GM19099 (cell line): ENCODE data around the gene TMEM9.

Source experiments
- POLR2A ChIP-seq: IDR thresholded peaks from 3 replicates; pipeline ENCODE4 v1.6.1; 2011; ENCODE audit warnings: low read depth; ENCODE audit not compliant: insufficient read length; ENCODE audit errors: extremely low read depth

TMEM9 gene

DNA sequence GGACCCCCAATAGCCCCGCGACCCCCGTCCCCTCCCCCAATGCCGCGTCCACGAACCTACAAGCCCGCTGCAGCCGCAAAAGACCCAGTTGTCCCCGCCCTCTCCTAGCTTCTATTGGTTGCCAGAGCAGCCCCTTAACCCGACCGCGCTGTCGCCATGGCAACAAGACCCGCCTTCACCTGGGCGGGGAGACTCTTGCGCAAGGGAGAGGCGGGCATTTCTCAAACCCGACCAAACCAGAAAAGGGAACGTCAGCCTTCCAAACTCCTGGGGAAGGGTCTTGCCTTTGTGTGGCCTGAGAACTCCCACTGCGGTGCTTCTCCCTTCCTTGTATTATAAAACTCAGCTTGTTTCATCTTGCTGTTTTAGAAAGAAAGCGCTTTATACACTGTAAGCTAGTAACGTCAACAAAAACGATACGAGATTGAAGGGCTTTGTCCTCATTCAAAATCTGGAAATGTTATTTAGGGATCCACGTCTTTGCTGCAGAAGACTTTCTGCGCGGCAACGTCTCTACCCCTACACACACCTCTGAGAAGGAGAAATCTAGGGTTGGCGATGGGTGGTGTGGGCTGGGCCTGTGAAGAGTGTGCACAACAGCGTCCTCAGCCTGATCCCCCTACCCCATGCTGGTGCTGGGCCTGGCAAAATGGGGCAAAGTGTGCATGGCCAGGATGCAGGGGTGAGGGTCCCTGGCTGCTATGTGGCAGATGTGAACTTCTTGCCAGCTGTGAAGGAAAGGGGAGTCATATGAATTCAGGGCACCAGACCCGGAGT lies at the start of gene TMEM9:
Gene TMEM9, minus strand, starts transcription at position 86 of the 777 bp plus-strand sequence. CDS start 551 bp downstream, outside the sequence.
- no peak for TF ChIP-seq POLR2A

DNA sequence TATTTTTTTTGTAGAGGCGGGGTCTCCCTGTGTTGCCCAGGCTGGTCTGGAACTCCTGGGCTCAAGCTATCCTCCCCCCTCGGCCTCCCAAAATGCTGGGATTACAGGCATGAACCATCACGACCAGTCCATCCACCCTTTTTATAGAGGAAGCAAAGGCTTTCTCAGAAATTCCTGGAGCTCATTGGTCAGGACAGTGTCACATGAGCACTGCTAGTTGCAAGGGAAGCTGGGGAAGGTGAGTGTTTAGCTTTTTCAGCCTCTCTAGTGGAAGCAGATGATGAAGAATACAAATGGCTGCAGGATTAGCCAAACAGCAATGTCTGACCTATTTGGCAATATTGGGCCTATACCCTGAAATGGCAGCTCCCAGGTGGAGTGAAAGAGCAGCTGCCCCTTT lies 44.3 kb upstream of the TMEM9 start:
- TF ChIP-seq POLR2A, result no peak

DNA sequence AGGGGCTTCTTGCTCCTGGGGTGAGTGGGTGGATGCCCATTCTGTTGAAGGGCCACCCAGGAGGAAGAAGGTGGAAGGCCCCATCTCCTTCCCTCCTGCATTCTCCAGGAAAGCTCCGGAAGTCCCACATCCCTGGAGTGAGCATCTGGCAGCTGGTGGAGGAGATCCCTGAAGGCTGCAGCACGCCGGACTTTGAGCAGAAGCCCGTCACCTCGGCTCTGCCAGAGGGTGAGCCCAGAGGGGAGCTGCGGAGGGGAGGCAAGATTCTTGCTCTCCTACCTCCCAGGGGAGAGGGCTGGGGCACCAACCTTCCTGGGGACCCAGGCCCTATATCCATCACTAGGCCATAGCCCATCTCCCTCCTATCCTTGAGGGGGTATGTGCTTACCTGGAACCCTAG lies 39.8 kb upstream of the TMEM9 start:
- no peak for TF ChIP-seq POLR2A

DNA sequence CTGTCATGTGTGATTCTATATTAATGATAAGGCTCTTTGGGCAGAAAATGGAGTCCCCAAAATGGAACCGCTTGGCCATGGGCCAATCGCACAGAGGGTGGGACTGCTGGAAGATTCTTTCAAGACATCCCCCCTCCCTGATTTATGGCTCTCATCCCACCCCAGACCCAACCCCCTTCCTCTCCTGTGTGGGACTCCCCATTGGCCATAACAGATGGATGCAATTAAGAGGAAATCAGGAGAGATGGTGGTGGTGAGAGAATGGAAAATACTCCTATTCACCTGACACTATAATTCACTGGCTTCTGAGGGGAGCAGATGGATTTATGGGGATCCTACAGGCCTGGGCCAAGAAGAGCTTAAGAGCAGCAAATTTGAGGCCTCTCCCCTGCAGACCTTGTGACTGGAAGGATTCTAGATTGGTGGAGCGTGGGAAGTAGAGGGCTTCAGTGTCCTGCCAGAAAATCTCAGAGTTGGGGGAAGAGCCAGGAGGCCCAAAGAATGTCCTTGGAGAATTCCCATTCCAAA lies 38.1 kb upstream of the TMEM9 start:
- TF ChIP-seq POLR2A, result no peak

DNA sequence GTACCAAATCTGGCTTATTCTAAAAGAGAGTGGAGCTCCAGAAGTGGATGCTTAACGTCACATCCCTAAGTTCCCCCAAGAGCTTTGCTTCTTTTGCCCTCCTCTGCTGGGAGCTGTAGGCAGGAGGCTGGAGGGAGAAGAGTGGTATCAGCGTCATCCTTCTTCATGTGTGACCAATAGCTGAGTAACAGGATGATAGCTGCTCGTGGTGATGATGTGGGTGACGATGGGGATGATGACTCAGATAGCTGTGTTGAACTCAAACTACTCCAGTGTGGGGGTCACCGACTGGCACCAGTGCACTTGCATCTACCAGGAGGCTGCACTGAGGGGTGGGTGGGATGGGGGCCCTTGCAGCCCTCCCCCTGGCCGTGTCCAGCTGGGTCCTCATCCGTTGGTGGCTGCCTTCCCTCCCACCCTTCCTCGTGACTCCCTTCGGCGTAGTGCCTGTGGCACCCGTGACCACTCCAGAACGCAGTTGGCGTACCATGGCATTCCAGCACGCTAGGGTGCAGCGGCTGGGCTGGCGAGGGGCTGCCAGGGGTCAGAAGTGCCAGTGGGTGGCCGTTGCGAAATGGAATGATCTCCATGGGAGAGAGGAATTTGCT lies 37.5 kb upstream of the TMEM9 start:
- no peak for TF ChIP-seq POLR2A

DNA sequence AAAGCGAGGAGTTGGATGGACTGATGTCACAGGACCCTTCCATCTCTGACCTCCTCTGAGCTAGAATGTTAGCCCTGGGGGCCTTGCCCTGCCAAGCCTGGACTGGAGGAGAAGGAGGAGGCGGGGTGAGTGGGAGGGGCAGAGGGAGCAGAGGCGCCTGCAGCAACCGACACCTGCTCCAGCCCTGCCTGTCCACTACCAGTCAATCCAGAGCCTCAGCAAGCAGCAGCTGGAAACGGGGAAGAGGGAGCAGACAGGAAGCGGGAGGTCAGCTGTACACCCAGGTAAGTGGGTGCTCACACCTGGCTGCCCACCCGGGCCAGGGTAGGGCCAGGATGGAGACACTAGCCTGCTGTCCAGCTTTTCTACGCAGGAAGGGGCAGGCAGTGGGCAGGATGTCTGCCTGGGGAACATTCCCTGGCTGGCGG lies 36.4 kb upstream of the TMEM9 start, which contains the start of gene IGFN1:
Gene IGFN1, plus strand, starts transcription at position 201 of the 428 bp plus-strand sequence. CDS start 2,470 bp downstream, outside the sequence.
- no peak for TF ChIP-seq POLR2A

DNA sequence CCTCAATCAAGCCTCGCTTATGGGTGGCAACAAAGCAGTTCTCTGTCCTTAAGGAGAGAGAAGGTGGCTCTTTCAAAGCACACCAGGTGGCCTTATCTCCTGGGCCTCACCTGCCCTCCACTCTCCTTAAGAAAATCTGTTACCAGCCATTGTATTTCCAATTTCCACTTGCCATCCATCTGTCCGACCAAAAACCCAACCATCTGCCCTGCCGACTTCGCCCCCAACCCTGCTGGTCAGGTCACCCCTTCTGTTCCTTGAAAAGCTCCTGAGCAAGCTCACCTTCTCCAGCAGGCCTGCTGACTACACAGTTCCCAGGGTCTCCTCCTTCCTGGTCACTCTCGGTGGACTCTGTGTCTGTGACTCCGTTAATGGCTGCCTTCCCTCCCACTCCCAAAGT lies 35.7 kb upstream of the TMEM9 start:
- no peak for TF ChIP-seq POLR2A

DNA sequence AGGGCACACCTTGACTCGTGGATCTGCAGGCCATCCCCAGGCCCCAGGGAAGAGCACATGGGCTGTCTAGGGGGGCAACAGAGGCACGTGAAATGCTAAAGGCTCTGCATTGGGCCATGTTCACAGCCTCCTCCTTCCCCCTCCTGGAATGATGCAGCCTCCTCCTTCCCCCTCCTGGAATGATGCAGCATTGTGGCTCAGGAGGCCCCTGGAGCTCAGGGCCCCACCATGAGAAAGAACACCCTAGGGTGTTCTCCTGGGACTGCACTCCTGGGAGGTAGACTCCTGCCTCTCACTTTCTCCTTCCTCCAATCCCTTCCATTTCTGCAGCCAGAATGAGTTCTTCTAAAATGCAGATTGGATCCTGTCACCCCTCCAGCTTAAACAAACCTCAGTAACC lies 34.8 kb upstream of the TMEM9 start:
- no peak for TF ChIP-seq POLR2A

DNA sequence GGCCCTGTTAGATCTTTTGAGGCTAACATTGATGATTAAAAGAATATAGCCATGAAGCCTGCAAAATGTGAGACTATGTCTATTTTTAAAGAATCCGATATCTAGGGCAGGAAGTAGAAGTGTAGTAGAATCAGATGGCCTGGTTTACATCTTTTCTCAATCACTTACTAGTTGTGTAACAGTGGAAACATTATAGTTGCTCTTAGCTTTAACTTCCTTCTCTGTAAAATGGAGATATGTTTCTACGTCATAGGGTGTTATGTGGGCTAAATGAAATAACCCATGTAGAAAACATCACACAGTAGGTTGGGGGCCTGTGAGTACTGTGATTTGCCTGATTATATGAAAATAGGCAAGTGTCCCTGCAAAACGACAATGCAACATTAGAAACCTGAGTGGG lies 31.9 kb upstream of the TMEM9 start:
- TF ChIP-seq POLR2A, result no peak

DNA sequence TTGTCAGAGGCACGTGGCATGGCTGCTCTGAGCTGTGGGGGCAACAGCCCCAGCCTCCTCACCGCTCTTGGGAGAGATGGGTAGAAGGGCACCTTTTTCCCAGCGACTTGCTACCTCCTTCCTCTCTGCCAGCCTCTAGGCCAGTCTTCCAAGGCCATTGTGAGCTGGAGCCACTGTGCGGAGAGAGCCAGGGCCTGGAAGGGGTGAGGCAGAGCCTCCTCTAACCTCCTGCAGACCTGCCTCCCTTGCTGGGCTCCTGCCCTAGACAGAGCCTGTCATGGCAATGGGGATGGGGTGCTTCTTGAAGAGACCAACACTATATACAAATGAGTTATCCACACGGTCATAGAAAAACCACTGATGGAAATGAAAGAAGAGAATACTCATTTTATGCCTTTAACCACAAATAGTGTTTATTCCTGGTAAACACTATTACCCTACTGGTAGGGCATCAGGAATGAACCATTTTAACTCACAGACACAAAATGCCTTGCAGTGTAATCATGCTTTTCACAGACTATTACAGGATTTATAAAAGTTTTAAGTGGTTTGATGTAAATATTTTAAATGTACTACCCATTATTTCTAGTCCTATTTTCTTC lies 31.4 kb upstream of the TMEM9 start:
- no peak for TF ChIP-seq POLR2A

DNA sequence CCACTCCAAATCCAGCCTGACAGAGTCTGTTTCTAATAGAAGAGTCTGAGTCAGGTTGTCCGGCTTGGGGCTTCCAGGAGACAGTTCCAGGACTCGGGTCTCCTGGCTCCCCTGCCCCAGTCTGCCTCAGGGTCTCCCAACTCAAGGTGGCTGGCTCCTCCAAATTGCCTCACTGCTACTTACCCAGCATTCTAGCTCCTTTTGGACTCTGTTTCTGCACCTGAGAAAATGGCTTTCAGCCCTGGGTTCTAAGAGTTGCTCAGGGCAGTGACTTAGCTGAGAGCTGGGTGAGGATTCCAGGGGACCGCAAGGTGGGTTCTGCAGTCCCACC lies 30.8 kb upstream of the TMEM9 start:
- no peak for TF ChIP-seq POLR2A

DNA sequence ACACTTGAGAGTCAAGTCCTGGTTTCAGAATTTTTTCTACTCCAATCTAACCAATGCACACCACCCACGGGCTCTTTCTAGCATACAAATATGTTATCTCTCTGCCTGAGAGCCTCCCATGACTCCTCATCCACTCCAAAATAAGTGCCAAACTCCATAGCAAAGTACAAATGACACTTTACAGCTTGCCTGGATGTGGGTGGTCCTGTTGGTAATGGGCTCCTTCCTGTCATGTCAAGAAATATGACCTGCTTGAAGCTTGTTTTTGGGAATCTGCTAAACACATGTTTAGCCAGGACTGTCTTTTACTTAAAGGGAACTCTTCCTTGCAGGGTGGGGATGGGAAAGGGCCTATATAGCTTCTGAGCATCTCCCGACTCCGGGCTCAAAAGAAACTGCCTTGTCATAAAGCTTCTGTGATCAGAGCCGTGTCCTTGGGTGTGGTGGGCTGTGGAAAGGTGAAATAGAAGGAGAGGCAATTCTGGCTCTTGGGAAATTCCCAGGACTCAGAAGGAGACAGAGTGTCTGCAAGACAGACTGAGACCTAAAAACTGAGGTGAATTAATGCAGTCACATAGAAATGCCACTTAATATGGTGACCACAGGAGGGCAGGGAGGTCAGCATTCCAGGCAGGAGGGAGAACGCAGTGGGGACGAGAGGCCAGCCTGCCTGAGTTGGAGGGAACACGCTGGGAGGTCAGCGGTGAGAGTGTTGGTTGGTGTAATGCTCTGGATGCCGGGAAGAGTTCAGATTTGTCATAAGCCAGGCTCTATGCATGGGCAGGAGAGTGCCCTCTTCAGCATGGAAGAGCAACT lies 30.2 kb upstream of the TMEM9 start:
- TF ChIP-seq POLR2A, result no peak

DNA sequence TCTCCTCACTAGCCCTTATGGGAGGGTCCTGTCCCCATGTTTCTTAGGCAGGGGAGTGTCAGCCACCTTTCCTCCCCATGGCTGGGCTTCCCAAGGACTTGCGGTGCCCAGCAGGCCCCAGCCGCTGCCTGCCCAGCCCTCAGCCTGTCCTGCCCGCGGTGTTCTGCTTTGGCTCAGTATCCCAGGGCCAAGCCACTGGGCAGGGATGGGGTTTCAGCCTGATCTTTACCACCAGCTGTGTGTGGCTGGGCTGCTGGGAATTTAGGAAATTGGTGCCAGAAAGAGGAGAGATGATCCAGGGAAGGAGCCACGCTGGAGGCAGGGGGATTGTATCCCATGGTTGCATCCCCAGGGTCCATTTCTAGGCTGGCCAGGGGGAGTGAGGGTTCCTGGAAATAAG lies 29.5 kb upstream of the TMEM9 start:
- no peak for TF ChIP-seq POLR2A

DNA sequence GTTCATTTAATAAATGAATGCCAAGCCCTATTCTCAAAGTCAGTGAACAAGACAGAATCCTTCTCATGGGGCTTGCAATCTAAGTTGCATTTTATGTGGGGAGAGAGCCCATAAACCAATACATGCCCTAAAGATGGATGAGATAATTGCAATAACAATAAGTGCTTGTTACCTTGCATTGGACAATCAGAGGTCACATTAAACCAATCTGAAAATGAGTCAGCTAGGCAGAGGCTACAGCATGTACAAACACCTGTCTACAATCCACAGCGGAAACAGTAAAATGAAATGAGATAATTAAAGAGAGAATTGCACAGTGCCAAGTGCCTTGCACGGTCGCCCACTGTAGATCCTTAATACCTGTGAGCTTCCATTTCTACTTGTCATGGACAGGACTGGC lies 28.9 kb upstream of the TMEM9 start:
- TF ChIP-seq POLR2A, result no peak

DNA sequence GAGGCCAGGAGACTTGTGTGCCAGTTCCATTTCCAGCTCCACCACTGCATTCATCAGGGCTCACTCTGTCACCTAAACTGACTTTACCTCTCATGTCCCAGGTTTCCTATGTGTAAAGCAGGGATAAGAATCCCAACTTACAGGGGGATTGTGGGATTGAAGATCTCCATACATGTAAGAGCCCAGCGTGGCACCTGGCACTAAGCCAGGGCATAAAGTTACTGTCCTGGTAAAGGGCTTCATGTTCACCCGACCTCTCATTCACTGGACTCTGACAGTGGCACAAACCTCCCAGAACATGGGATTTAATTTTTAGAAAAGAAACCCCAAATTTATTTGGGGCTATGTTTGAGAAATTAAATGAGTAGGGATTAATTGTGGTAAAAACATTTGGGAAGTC lies 27.5 kb upstream of the TMEM9 start:
- no peak for TF ChIP-seq POLR2A
